Tibial artery (tissue), 4 donors: ENCODE data around the gene CEL.

ENCODE experiments used
- DNase-seq, 2 donors: peaks; one replicate each; pipeline ENCODE4 v3.0.0-alpha.2; 2019
- H3K27ac ChIP-seq, 2 donors: fragments of 200-600 bp; sonication (generic) in 1 of 2; 1 replicate in 1 of 2; 2 replicates in 1 of 2; pipeline ENCODE4 v1.5.1; 2018 to 2019; ENCODE audit warnings: mild to moderate bottlenecking in 1 of 2
- H3K27me3 ChIP-seq, 2 donors: fragments of 200-600 bp; sonication (generic) in 1 of 2; one replicate each; pipeline versions ENCODE4 v1.5.1 to v1.6.0; 2016 to 2019
- H3K36me3 ChIP-seq, 3 donors: fragments of 200-600 bp; sonication (generic) in 2 of 3; one replicate each; pipeline ENCODE4 v1.5.1; 2016 to 2019; ENCODE audit warnings: mild to moderate bottlenecking in 2 of 3
- H3K4me1 ChIP-seq, 4 donors: fragments of 200-600 bp; sonication (generic) in 2 of 4; 1 replicate in 3 of 4; 2 replicates in 1 of 4; pipeline ENCODE4 v1.5.1; 2016 to 2019
- H3K4me3 ChIP-seq, 2 donors: fragments of 200-600 bp; sonication (generic) in 1 of 2; 1 replicate in 1 of 2; 2 replicates in 1 of 2; pipeline ENCODE4 v1.5.1; 2018 to 2019; ENCODE audit warnings: mild to moderate bottlenecking in 2 of 2
- H3K9me3 ChIP-seq, 3 donors: fragments of 200-600 bp; sonication (generic) in 1 of 3; one replicate each; pipeline ENCODE4 v1.5.1; 2016 to 2019
- intact Hi-C: fragments of 100-400 bp; cut with DNase I; formaldehyde crosslinking; loops from one replicate; pipeline ENCODE4 v1.15.0; 2023; ENCODE audit warnings: low total_unique reads
- TF ChIP-seq, protein P1 (sequence below), 2 experiments: fragments of 200-600 bp in 1 of 2; fragments of 450-650 bp in 1 of 2; IDR thresholded peaks; one replicate each; pipeline ENCODE4 v1.5.1; 2017 to 2019; ENCODE audit warnings: antibody characterized with exemption in 2 of 2, mild to moderate bottlenecking in 1 of 2, moderate library complexity in 1 of 2

Gene CEL

GRCh38 chr9:133043449-133044035, 18.2 kb upstream of the CEL start:
- H3K9me3 ChIP-seq: no peaks in the 10 kb centered on the region

GRCh38 chr9:133044125-133044524, 17.7 kb upstream of the CEL start:
- intact Hi-C loops: no loop called here
- Histone ChIP-seq H3K4me1 (no peaks in the 10 kb centered on the region), H3K36me3 (peaks cover 61 to 74% (median 68%) of the 10 kb centered on the region in 3 donors), H3K27ac (no peak overlapping the region), H3K9me3 (no peaks in the 10 kb centered on the region), H3K27me3 (no peaks in the 10 kb centered on the region), H3K4me3 (no peak overlapping the region)
- TF ChIP-seq, protein P1, sequence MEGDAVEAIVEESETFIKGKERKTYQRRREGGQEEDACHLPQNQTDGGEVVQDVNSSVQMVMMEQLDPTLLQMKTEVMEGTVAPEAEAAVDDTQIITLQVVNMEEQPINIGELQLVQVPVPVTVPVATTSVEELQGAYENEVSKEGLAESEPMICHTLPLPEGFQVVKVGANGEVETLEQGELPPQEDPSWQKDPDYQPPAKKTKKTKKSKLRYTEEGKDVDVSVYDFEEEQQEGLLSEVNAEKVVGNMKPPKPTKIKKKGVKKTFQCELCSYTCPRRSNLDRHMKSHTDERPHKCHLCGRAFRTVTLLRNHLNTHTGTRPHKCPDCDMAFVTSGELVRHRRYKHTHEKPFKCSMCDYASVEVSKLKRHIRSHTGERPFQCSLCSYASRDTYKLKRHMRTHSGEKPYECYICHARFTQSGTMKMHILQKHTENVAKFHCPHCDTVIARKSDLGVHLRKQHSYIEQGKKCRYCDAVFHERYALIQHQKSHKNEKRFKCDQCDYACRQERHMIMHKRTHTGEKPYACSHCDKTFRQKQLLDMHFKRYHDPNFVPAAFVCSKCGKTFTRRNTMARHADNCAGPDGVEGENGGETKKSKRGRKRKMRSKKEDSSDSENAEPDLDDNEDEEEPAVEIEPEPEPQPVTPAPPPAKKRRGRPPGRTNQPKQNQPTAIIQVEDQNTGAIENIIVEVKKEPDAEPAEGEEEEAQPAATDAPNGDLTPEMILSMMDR (IDR thresholded peaks at IDR 0.05): no peak
- DNase-seq: no peak

More at GRCh38 chr9:133043449-133044035, 18.2 kb upstream of the CEL start:
- Histone ChIP-seq H3K4me3 (no peak overlapping the region), H3K36me3 (peaks cover 61 to 69% (median 63%) of the 10 kb centered on the region in 3 donors), H3K27ac (no peak overlapping the region), H3K4me1 (no peaks in the 10 kb centered on the region), H3K27me3 (no peaks in the 10 kb centered on the region)
- no peak for DNase-seq
- intact Hi-C loops: no loop called here
- TF ChIP-seq, protein P1 (IDR thresholded peaks at IDR 0.05): no peak

DNA sequence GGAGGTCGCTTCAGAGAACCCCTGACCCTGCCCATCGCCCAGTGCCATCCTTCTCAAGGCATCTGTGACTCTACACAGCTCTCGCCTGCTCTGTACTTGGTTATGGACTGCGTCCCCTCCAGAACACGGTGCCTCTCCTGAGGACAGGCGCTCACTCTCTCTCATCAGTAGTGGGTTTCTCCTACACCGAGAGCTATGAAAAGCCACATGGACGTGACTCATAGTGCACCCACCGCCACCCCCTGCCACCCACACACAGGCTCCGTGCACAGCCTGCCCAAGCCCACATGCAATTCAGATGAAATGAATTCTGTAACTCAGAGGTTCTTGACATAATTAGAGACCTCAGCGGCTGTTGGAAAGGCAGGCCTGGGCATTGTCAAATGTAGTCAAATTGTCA, 17.1 kb upstream of the CEL start:
- Histone ChIP-seq H3K9me3 (no peaks in the 10 kb centered on the region), H3K4me3 (no peak overlapping the region), H3K4me1 (no peaks in the 10 kb centered on the region), H3K27ac (no peak overlapping the region), H3K36me3 (peaks cover 64 to 80% (median 70%) of the 10 kb centered on the region in 3 donors), H3K27me3 (no peaks in the 10 kb centered on the region)
- intact Hi-C loops: no loop called here
- TF ChIP-seq, protein P1 (IDR thresholded peaks at IDR 0.05): no peak
- no peak for DNase-seq

DNA sequence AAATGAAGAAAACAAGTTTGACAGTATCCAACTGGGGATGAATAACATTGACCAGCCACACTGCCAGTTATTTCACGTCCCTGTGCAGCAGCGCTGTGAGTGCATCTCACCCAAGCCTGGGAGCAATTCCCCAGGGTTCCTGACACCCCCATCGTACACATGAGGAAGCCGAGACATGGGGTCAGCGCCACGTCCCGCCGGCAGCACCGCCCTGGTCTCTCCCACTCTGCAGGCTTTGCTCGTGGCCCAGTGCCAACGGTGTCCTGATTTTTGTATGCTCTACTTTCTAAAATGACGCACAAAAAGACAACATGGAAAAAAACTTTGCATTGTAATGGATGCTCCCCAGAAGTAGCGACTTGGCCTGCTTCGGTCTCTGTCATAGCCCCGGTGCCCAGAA, 16.6 kb upstream of the CEL start:
- TF ChIP-seq, protein P1 (IDR thresholded peaks at IDR 0.05): no peak
- no peak for DNase-seq
- H3K27ac ChIP-seq: no peak overlapping the region
- intact Hi-C loops: no loop called here
- no peak overlapping the region for H3K4me3 ChIP-seq
- H3K4me1 ChIP-seq: no peaks in the 10 kb centered on the region
- no peaks in the 10 kb centered on the region for H3K27me3 ChIP-seq
- H3K36me3 ChIP-seq: peaks cover 69 to 85% (median 70%) of the 10 kb centered on the region in 3 donors
- no peaks in the 10 kb centered on the region for H3K9me3 ChIP-seq

DNA sequence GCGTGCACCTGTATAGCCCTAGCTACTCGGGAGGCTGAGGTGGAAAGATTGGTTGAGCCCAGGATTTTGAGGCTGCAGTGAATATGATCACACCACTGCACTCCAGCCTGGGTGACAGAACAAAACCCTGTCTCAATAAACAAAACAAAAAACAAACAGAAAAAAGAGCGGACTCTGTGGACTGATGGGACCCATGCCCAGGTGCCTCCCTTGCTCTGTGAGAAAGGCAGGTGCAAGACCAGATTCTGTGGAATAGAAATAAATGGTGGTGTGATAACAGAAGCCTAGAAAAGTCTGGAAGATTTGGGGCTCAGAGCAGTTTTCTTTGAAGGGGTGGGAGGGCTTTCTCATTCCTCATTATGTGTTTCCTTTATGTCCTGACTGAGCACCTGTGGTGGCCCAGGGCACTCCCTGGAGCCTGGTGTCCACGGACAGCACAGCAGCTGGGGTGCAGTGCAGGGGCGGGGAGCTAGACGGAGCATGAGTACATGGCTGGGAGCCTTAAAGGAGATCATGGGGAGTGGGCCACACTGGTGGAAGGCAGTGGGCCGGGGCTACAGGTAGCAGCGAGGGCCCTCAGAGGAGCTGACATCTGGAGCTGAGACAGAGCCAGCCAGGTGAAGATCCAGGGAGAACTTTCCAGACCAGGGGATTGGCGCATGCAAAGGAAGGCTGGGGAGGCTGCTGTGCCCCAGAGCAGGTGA, 15.4 kb upstream of the CEL start:
- Histone ChIP-seq H3K27me3 (no peaks in the 10 kb centered on the region), H3K9me3 (no peaks in the 10 kb centered on the region), H3K4me3 (no peak overlapping the region), H3K36me3 (peaks cover 80 to 97% (median 81%) of the 10 kb centered on the region in 3 donors), H3K4me1 (no peaks in the 10 kb centered on the region), H3K27ac (no peak overlapping the region)
- intact Hi-C loops: no loop called here
- DNase-seq: no peak
- TF ChIP-seq, protein P1 (IDR thresholded peaks at IDR 0.05): no peak
